A549 (cell line): ENCODE measurements around the gene CABP2. TPM values are rescaled to one million over a fixed set of nuclear protein-coding genes. Genes with fewer than 3 reads are reported as not detected.
"Not testable (repeated sequence)": the region's sequence is repeated elsewhere in the genome, so short reads cannot be mapped to it uniquely, and the experiment has no call there.

Experiments used
- ATAC-seq, 2 experiments: fragments of 200-7000 bp in 1 of 2; fragments of >200 bp in 1 of 2; cut with Nextera tagmentation in 1 of 2; cut with Tn5 transposase in 1 of 2; 3 replicates each; pipeline versions ENCODE4 v1.8.0 to v1.9.1; 2018 to 2020; ENCODE audit warnings: mild to moderate bottlenecking in 1 of 2, moderate library complexity in 1 of 2
- CTCF ChIA-PET: fragments of 300-600 bp; sonication (Branson Sonifier 250); formaldehyde crosslinking; extraction: SDS; loops from one replicate; lab custom pipeline; 2021; ENCODE audit warnings: antibody characterized with exemption, inconsistent platforms; lab: Yijun Ruan, JAX
- POLR2A ChIA-PET: fragments of 350-600 bp; formaldehyde crosslinking; extraction: SDS; loops from one replicate; lab custom pipeline; 2021; ENCODE audit warnings: antibody characterized with exemption, inconsistent platforms; lab: Yijun Ruan, JAX
- DNase-seq, 2 experiments: peaks; one replicate each; pipeline versions ENCODE4 v3.0.0 to v3.0.0-alpha.2; 2011 to 2016; ENCODE audit warnings: low read depth in 1 of 2, low spot score in 1 of 2
- FAIRE-seq: peaks from 2 replicates; lab custom pipeline; 2011; peaks lifted over from hg19 to GRCh38; lab: Jason Lieb, UNC
- H3K27ac ChIP-seq, 2 experiments: fragments of >200 bp; sonication (Bioruptor Twin); formaldehyde crosslinking; 3 replicates each; pipeline ENCODE4 v1.5.1; 2016 to 2017
- H3K4me1 ChIP-seq: fragments of >200 bp; sonication (Bioruptor Twin); formaldehyde crosslinking; 3 replicates; pipeline ENCODE4 v1.6.1; 2016
- H3K4me2 ChIP-seq: fragments of >200 bp; sonication (Bioruptor Twin); formaldehyde crosslinking; 3 replicates; pipeline ENCODE4 v1.6.1; 2016
- H3K4me3 ChIP-seq: fragments of >200 bp; sonication (Bioruptor Twin); formaldehyde crosslinking; 3 replicates; pipeline ENCODE4 v1.5.1; 2016
- H3K9me3 ChIP-seq: fragments of >200 bp; sonication (Bioruptor Twin); formaldehyde crosslinking; 3 replicates; pipeline ENCODE4 v1.6.1; 2016
- ATOH8 ChIP-seq: fragments of 250-450 bp; sonication (Bioruptor Pico); IDR thresholded peaks from 2 replicates; pipeline ENCODE4 v1.5.0; 2020; ENCODE audit warnings: low read depth, mild to moderate bottlenecking, moderate library complexity
- BHLHE40 ChIP-seq: IDR thresholded peaks from 2 replicates; pipeline ENCODE4 v1.6.1; 2012; ENCODE audit warnings: low read depth, low read length, inconsistent platforms
- CBX8 ChIP-seq: fragments of 200-600 bp; sonication (generic); IDR thresholded peaks from 2 replicates; pipeline ENCODE4 v1.6.1; 2016
- CEBPB ChIP-seq, 2 experiments: fragments of >200 bp in 1 of 2; sonication (Bioruptor Twin) in 1 of 2; formaldehyde crosslinking in 1 of 2; IDR thresholded peaks; 2 replicates each; pipeline ENCODE4 v1.6.1; 2012 to 2016
- CHD4 ChIP-seq: fragments of 200-600 bp; sonication (generic); IDR thresholded peaks from 2 replicates; pipeline ENCODE4 v1.6.1; 2016; ENCODE audit warnings: antibody characterized with exemption, mild to moderate bottlenecking, borderline replicate concordance
- CTCF ChIP-seq: fragments of >200 bp; sonication (Bioruptor Twin); formaldehyde crosslinking; IDR thresholded peaks from 3 replicates; pipeline ENCODE4 v1.5.1; 2016
- EP300 ChIP-seq, 2 experiments: fragments of >200 bp; sonication (Bioruptor Twin); formaldehyde crosslinking; IDR thresholded peaks; 2 replicates in 1 of 2; 3 replicates in 1 of 2; pipeline ENCODE4 v1.6.1; 2016 to 2017
- FOSL2 ChIP-seq, 2 experiments: fragments of 450-650 bp in 1 of 2; fragments of >200 bp in 1 of 2; sonication (Bioruptor Twin) in 1 of 2; formaldehyde crosslinking; IDR thresholded peaks; 2 replicates each; pipeline versions ENCODE4 v1.5.0 to v1.6.1; 2016 to 2020; ENCODE audit warnings: mild to moderate bottlenecking in 1 of 2, moderate library complexity in 1 of 2
- HES2 ChIP-seq: fragments of >200 bp; sonication (Bioruptor Twin); formaldehyde crosslinking; IDR thresholded peaks from 2 replicates; pipeline ENCODE4 v1.6.1; 2016
- HEYL ChIP-seq: fragments of 250-450 bp; sonication (Bioruptor Pico); IDR thresholded peaks from 2 replicates; pipeline ENCODE4 v1.8.0; 2021; ENCODE audit warnings: mild to moderate bottlenecking, moderate library complexity
- HMGXB4 ChIP-seq: fragments of 250-450 bp; sonication (Bioruptor Pico); IDR thresholded peaks from 2 replicates; pipeline ENCODE4 v1.5.0; 2021; ENCODE audit warnings: mild to moderate bottlenecking, moderate library complexity, borderline replicate concordance
- HOXB13 ChIP-seq: fragments of 250-450 bp; sonication (Bioruptor Pico); IDR thresholded peaks from 2 replicates; pipeline ENCODE4 v1.5.0; 2020; ENCODE audit warnings: low read depth, mild to moderate bottlenecking, moderate library complexity
- MAZ ChIP-seq: fragments of 150-350 bp; IDR thresholded peaks from 2 replicates; pipeline ENCODE4 v1.6.1; 2014; ENCODE audit warnings: antibody characterized with exemption, low read depth, low read length, borderline replicate concordance
- MYC ChIP-seq: IDR thresholded peaks from 2 replicates; pipeline ENCODE4 v1.6.1; 2012; ENCODE audit warnings: mild to moderate bottlenecking, inconsistent platforms, low read length, improper control_type of control experiment, borderline replicate concordance
- NPAS2 ChIP-seq: fragments of 250-450 bp; sonication (Bioruptor Pico); IDR thresholded peaks from 2 replicates; pipeline ENCODE4 v1.8.0; 2022; ENCODE audit warnings: mild to moderate bottlenecking, moderate library complexity, borderline replicate concordance
- PHF8 ChIP-seq: fragments of 200-600 bp; sonication (generic); IDR thresholded peaks from 2 replicates; pipeline ENCODE4 v1.6.1; 2016; ENCODE audit warnings: low read depth, mild to moderate bottlenecking, antibody characterized with exemption, moderate library complexity, borderline replicate concordance
- RARB ChIP-seq: fragments of 250-450 bp; sonication (Bioruptor Pico); IDR thresholded peaks from 2 replicates; pipeline ENCODE4 v1.8.0; 2021; ENCODE audit warnings: mild to moderate bottlenecking, moderate library complexity
- SMC3 ChIP-seq: fragments of >200 bp; sonication (Bioruptor Twin); formaldehyde crosslinking; IDR thresholded peaks from 3 replicates; pipeline ENCODE4 v1.6.1; 2018; ENCODE audit warnings: inconsistent platforms
- SREBF2 ChIP-seq: fragments of 450-650 bp; IDR thresholded peaks from 2 replicates; pipeline ENCODE4 v1.6.1; 2014; ENCODE audit warnings: mild to moderate bottlenecking, moderate library complexity
- TFCP2L1 ChIP-seq: fragments of 250-450 bp; sonication (Bioruptor Pico); IDR thresholded peaks from 2 replicates; pipeline ENCODE4 v1.5.0; 2021; ENCODE audit warnings: mild to moderate bottlenecking
- TP53 ChIP-seq: fragments of 250-450 bp; sonication (Bioruptor Pico); IDR thresholded peaks from 2 replicates; pipeline ENCODE4 v1.5.0; 2021; ENCODE audit warnings: mild to moderate bottlenecking, moderate library complexity
- ZFP36 ChIP-seq: fragments of 450-650 bp; IDR thresholded peaks from 2 replicates; pipeline ENCODE4 v1.6.1; 2014; ENCODE audit warnings: borderline replicate concordance; ENCODE audit not compliant: partially characterized antibody
- ZNF302 ChIP-seq: fragments of 250-450 bp; sonication (Bioruptor Pico); IDR thresholded peaks from 2 replicates; pipeline ENCODE4 v1.9.0; 2021; ENCODE audit warnings: inconsistent platforms, mild to moderate bottlenecking, moderate library complexity
- WGBS: methylation state at CpG from one replicate; pipeline ENCODE4 v1.1.6; 2017; ENCODE audit errors: missing lambda C conversion rate; 5-methylcytosine and 5-hydroxymethylcytosine counted together
- polyA plus RNA-seq, 4 experiments: library from polyadenylated mRNA; depleted of rRNA in 3 of 4; stranded (reverse); fragments of >200 nt; fragmentation: RNase III in 1 of 4; extraction: RNeasy Plus Mini Kit Qiagen cat#74134 plus additional on column Dnase treatment in 1 of 4; gene quantifications; 2 replicates in 3 of 4; 3 replicates in 1 of 4; pipeline ENCODE4 v1.2.3, GENCODE V29; 2011 to 2017

Gene CABP2
- polyA plus RNA-seq, 2 of the 4 experiments (the other 2 are of a cell fraction), result not detected

- CTCF ChIA-PET, result interaction anchor here (0.8 to 1.2 kb wide), 2 partner anchors 58 to 134 kb away, joined by 3 to 4 read pairs; no protein-coding TSS in a partner anchor
- ATAC-seq, result no peak
- Histone ChIP-seq H3K4me2 (no peak overlapping the region), H3K9me3 (no peaks in the 10 kb centered on the region), H3K4me3 (no peak overlapping the region)
- WGBS, result 85% methylated on average over 7 of the region's 7 CpGs
- no peak for FAIRE-seq
- TF ChIP-seq TP53 (CRISPR knock-in tag) (no peak), TFCP2L1 (CRISPR knock-in tag) (no peak), BHLHE40 (no peak), RARB (no peak), HES2 (no peak), SREBF2 (no peak), PHF8 (no peak), CEBPB (IDR thresholded peaks at IDR 0.05) (no peak)
- TF ChIP-seq, all 56 proteins: peak for 0
- no peak for DNase-seq
- Histone ChIP-seq H3K4me1 (peaks cover 3% of the 10 kb centered on the region; the same call in 1 of the 3 replicates), H3K27ac (no peak overlapping the region)
- POLR2A ChIA-PET, result no interaction called here
These were observed 9.1 kb downstream of the CABP2 start for GRCh38 chr11:67514116-67514515.

- FAIRE-seq, H3K4me2 ChIP-seq, ATAC-seq, CTCF ChIA-PET, POLR2A ChIA-PET, H3K4me3 ChIP-seq, DNase-seq, H3K9me3 ChIP-seq, H3K27ac ChIP-seq: not testable (repeated sequence)
- peaks cover 13% of the 10 kb centered on the region for H3K4me1 ChIP-seq
- WGBS, result 86% methylated on average over 4 of the region's 4 CpGs
These were observed 11.7 kb downstream of the CABP2 start for GRCh38 chr11:67511558-67511957.

- 75% methylated on average over 3 of the region's 3 CpGs for WGBS
- FAIRE-seq (no peak), ATAC-seq (no peak)
- CTCF ChIA-PET, result no interaction called here
- Histone ChIP-seq H3K4me3 (no peak overlapping the region), H3K27ac (no peak overlapping the region)
- TF ChIP-seq SMC3 (no peak), CTCF (no peak)
- TF ChIP-seq, all 56 proteins: peak for 0
- no peaks in the 10 kb centered on the region for H3K9me3 ChIP-seq
- no peak for DNase-seq
- POLR2A ChIA-PET, result no interaction called here
- H3K4me1 ChIP-seq, result peaks cover 24% of the 10 kb centered on the region
- no peak overlapping the region for H3K4me2 ChIP-seq
These were observed 13.3 kb downstream of the CABP2 start for GRCh38 chr11:67510023-67510345.

- DNase-seq (peak; percentile 98), ATAC-seq (peak; percentile 22 to 33), FAIRE-seq (no peak)
- Histone ChIP-seq H3K27ac (peak overlapping the region; percentile 78 to 90), H3K4me3 (peak overlapping the region; percentile 68), H3K4me1 (peaks cover 27% of the 10 kb centered on the region), H3K4me2 (peak overlapping the region; percentile 78), H3K9me3 (no peaks in the 10 kb centered on the region)
- WGBS, result 2% methylated on average over 42 of the region's 57 CpGs
- ChIA-PET CTCF (interaction anchor here (1.1 kb wide), 1 partner anchor 163 kb away, joined by 6 read pairs; no protein-coding TSS in a partner anchor), POLR2A (interaction anchor here (0.6 kb wide), 2 partner anchors 122 to 167 kb away, joined by 3 read pairs; no protein-coding TSS in a partner anchor)
- TF ChIP-seq CEBPB (IDR thresholded peaks at IDR 0.05) (no peak), HOXB13 (CRISPR knock-in tag) (no peak), SMC3 (no peak), CHD4 (no peak), ATOH8 (CRISPR knock-in tag) (no peak), HMGXB4 (CRISPR knock-in tag) (no peak), CBX8 (no peak), MAZ (peak; percentile 94), BHLHE40 (no peak), EP300 (IDR thresholded peaks at IDR 0.05) (no peak), MYC (0 out of 2 replicates have a peak, but pooled peaks have one; percentile 26), ZFP36 (no peak), FOSL2 (IDR thresholded peaks at IDR 0.05) (no peak), FOSL2 (CRISPR knock-in tag; IDR thresholded peaks at IDR 0.05) (no peak), ZNF302 (CRISPR knock-in tag) (no peak), HEYL (CRISPR knock-in tag) (no peak), NPAS2 (CRISPR knock-in tag) (no peak)
These were observed 14.6 kb downstream of the CABP2 start for GRCh38 chr11:67508486-67509121.
